Measurements from ENCODE around the gene ZFYVE28.

- no peak for TF ChIP-seq CTCF (conservative IDR thresholded peaks at IDR 0.05 in 1 of 2, IDR thresholded peaks at IDR 0.05 in 1 of 2; ENCODE audit: extremely low read depth in 1 of 2, insufficient read depth in 1 of 2, low read depth in 1 of 2, low read length in 2 of 2)
- no peak for TF ChIP-seq EZH2 (IDR thresholded peaks at IDR 0.05; ENCODE audit: borderline replicate concordance, low read length)
Observed at GRCh38 chr4:2449511-2450392, 31.3 kb upstream of the ZFYVE28 start.

Measured in mammary epithelial cell (primary cell).